Neuronal stem cell (in vitro differentiated cells): Measurements from ENCODE around the gene MCRIP2.

Experiments used
- DNase-seq: peaks from one replicate; pipeline ENCODE4 v3.0.0-alpha.2; 2013; ENCODE audit warnings: low spot score
- H2AFZ ChIP-seq: one replicate; pipeline ENCODE4 v1.6.1; 2013; ENCODE audit warnings: mild to moderate bottlenecking, low read length, inconsistent platforms
- H2AK5ac ChIP-seq: 2 replicates; pipeline ENCODE4 v1.6.1; 2013; ENCODE audit warnings: low read depth, mild to moderate bottlenecking, inconsistent platforms, low read length, moderate library complexity, mixed read lengths
- H2BK120ac ChIP-seq: 2 replicates; pipeline ENCODE4 v1.6.1; 2013; ENCODE audit warnings: low read depth, mild to moderate bottlenecking, inconsistent platforms, low read length, moderate library complexity, mixed read lengths
- H2BK12ac ChIP-seq: one replicate; pipeline ENCODE4 v1.6.1; 2013; ENCODE audit warnings: low read length, inconsistent platforms
- H2BK15ac ChIP-seq: 2 replicates; pipeline ENCODE4 v1.6.1; 2013; ENCODE audit warnings: mild to moderate bottlenecking, low read length, inconsistent platforms, mixed read lengths
- H2BK5ac ChIP-seq: one replicate; pipeline ENCODE4 v1.6.1; 2013; ENCODE audit warnings: inconsistent platforms, mild to moderate bottlenecking, low read length, moderate library complexity
- H3K14ac ChIP-seq: one replicate; pipeline ENCODE4 v1.6.1; 2013; ENCODE audit warnings: low read length, inconsistent platforms
- H3K18ac ChIP-seq: 2 replicates; pipeline ENCODE4 v1.6.1; 2013; ENCODE audit warnings: low read length, inconsistent platforms
- H3K23ac ChIP-seq: 2 replicates; pipeline ENCODE4 v1.6.1; 2013; ENCODE audit warnings: low read depth, mild to moderate bottlenecking, mixed read lengths, low read length, inconsistent platforms; ENCODE audit not compliant: poor library complexity
- H3K27ac ChIP-seq: replicated peaks from 3 replicates; pipeline ENCODE4 v1.5.1; 2013; ENCODE audit warnings: low read length, inconsistent platforms
- H3K27me3 ChIP-seq, 3 experiments: 2 replicates each; pipeline ENCODE4 v1.6.1; 2013; ENCODE audit warnings: low read length in 3 of 3, mild to moderate bottlenecking in 2 of 3, inconsistent platforms in 1 of 3, low read depth in 1 of 3, mixed read lengths in 1 of 3, moderate library complexity in 1 of 3; ENCODE audit not compliant: control insufficient read depth in 3 of 3, insufficient read depth in 3 of 3
- H3K36me3 ChIP-seq, 2 donors: replicated peaks in 1 of 2; 2 replicates each; pipeline ENCODE4 v1.6.1; 2013; ENCODE audit warnings: low read length in 2 of 2; ENCODE audit not compliant: control insufficient read depth in 2 of 2, insufficient read depth in 2 of 2
- H3K4ac ChIP-seq: 2 replicates; pipeline ENCODE4 v1.6.1; 2013; ENCODE audit warnings: inconsistent platforms, mild to moderate bottlenecking, low read length, moderate library complexity
- H3K4me1 ChIP-seq, 2 donors: 1 replicate in 1 of 2; 2 replicates in 1 of 2; pipeline ENCODE4 v1.6.1; 2013; ENCODE audit warnings: low read length in 2 of 2, low read depth in 1 of 2; ENCODE audit not compliant: control insufficient read depth in 2 of 2, insufficient read depth in 1 of 2
- H3K4me2 ChIP-seq: one replicate; pipeline ENCODE4 v1.6.1; 2013; ENCODE audit warnings: mild to moderate bottlenecking, low read length, inconsistent platforms; ENCODE audit not compliant: insufficient read depth, poor library complexity, severe bottlenecking
- H3K4me3 ChIP-seq, 2 donors: 2 replicates each; pipeline ENCODE4 v1.5.1; 2013; ENCODE audit warnings: low read length in 2 of 2, mild to moderate bottlenecking in 2 of 2, inconsistent platforms in 1 of 2, moderate library complexity in 1 of 2
- H3K79me1 ChIP-seq: one replicate; pipeline ENCODE4 v1.6.1; 2013; ENCODE audit warnings: low read depth, mild to moderate bottlenecking, inconsistent platforms, low read length, moderate library complexity
- H3K9ac ChIP-seq: one replicate; pipeline ENCODE4 v1.6.1; 2013; ENCODE audit warnings: mild to moderate bottlenecking, low read depth, low read length, inconsistent platforms; ENCODE audit not compliant: poor library complexity
- H3K9me3 ChIP-seq, 2 donors: replicated peaks in 1 of 2; 2 replicates each; pipeline versions ENCODE3 to v1.6.1; 2013; ENCODE audit warnings: low read length in 2 of 2, mild to moderate bottlenecking in 2 of 2, inconsistent platforms in 1 of 2, low read depth in 1 of 2, mixed read lengths in 1 of 2, moderate library complexity in 1 of 2; ENCODE audit not compliant: control insufficient read depth in 2 of 2, insufficient read depth in 1 of 2
- H4K8ac ChIP-seq: one replicate; pipeline ENCODE4 v1.6.1; 2013; ENCODE audit warnings: low read depth, mild to moderate bottlenecking, inconsistent platforms, low read length, moderate library complexity
- H4K91ac ChIP-seq: one replicate; pipeline ENCODE4 v1.6.1; 2013; ENCODE audit warnings: low read length, low read depth, mild to moderate bottlenecking, inconsistent platforms; ENCODE audit not compliant: poor library complexity
- WGBS, 2 donors: extraction: QIAGEN DNeasy Blood & Tissue Kit; methylation state at CpG; one replicate each; pipeline ENCODE4 v1.1.7; 2013; ENCODE audit warnings: missing lambda C conversion rate in 2 of 2, mixed read lengths in 1 of 2; ENCODE audit not compliant: insufficient read length in 2 of 2, insufficient replicate concordance in 1 of 2; ENCODE audit errors: extremely low coverage in 2 of 2; 5-methylcytosine and 5-hydroxymethylcytosine counted together

Gene MCRIP2

GRCh38 chr16:684961-685696 is 43.5 kb downstream of the MCRIP2 start:
- Histone ChIP-seq H2AK5ac (peak overlapping the region; percentile 100), H3K79me1 (peaks cover 44% of the 10 kb centered on the region), H3K9ac (peak overlapping the region; percentile 86), H3K4ac (peak overlapping the region; percentile 93), H2BK120ac (no peak overlapping the region), H2AFZ (no peak overlapping the region), H3K4me2 (no peak overlapping the region), H3K27ac (no peak overlapping the region), H3K14ac (no peak overlapping the region), H3K23ac (peak overlapping the region; percentile 60), H3K18ac (no peak overlapping the region), H2BK12ac (peak overlapping the region; percentile 22), H2BK15ac (peak overlapping the region; percentile 67), H3K4me3 (no peak overlapping the region), H3K36me3 (peaks cover 43 to 66% of the 10 kb centered on the region in 2 donors), H2BK5ac (no peak overlapping the region), H4K91ac (no peak overlapping the region), H4K8ac (peak overlapping the region; percentile 92), H3K27me3 (no peaks in the 10 kb centered on the region), H3K4me1 (peaks cover 11 to 24% of the 10 kb centered on the region in 2 donors), H3K9me3 (peaks cover 0 to 2% of the 10 kb centered on the region in 2 donors)
- DNase-seq: no peak
- no CpG with 5 or more reads among the region's 61 CpGs for WGBS, 2 donors

GRCh38 chr16:685967-686366 is 44.3 kb downstream of the MCRIP2 start:
- Histone ChIP-seq H3K79me1 (peaks cover 41% of the 10 kb centered on the region), H3K27me3 (peaks cover 0 to 2% (median 0%) of the 10 kb centered on the region in 3 experiments), H2BK120ac (no peak overlapping the region), H2BK12ac (no peak overlapping the region), H3K4me1 (peaks cover 11 to 22% of the 10 kb centered on the region in 2 donors), H2BK15ac (no peak overlapping the region), H4K8ac (peak overlapping the region; percentile 65), H3K18ac (no peak overlapping the region), H3K4me2 (no peak overlapping the region), H3K4me3 (no peak overlapping the region), H3K14ac (no peak overlapping the region), H3K9ac (no peak overlapping the region), H2AFZ (no peak overlapping the region), H2AK5ac (peak overlapping the region; percentile 100), H3K36me3 (peaks cover 43 to 66% of the 10 kb centered on the region in 2 donors), H3K4ac (no peak overlapping the region), H4K91ac (no peak overlapping the region), H3K23ac (no peak overlapping the region), H3K9me3 (peaks cover 0 to 3% of the 10 kb centered on the region in 2 donors), H3K27ac (no peak overlapping the region), H2BK5ac (no peak overlapping the region)
- WGBS, 2 donors: no CpG with 5 or more reads among the region's 10 CpGs
- DNase-seq: no peak

GRCh38 chr16:686459-687260 is 45.0 kb downstream of the MCRIP2 start:
- WGBS, 2 donors: no CpG with 5 or more reads among the region's 51 CpGs
- H3K36me3 ChIP-seq: peaks cover 38 to 59% of the 10 kb centered on the region in 2 donors

GRCh38 chr16:687499-687898 is 45.9 kb downstream of the MCRIP2 start:
- Histone ChIP-seq H2BK120ac (no peak overlapping the region), H3K27me3 (peaks cover 0 to 9% (median 2%) of the 10 kb centered on the region in 3 experiments), H3K4me3 (no peak overlapping the region), H2BK12ac (no peak overlapping the region), H3K4ac (no peak overlapping the region), H3K23ac (peak overlapping the region; percentile 20), H3K27ac (no peak overlapping the region), H2BK15ac (no peak overlapping the region), H3K14ac (no peak overlapping the region), H2AK5ac (no peak overlapping the region), H3K4me1 (peaks cover 4 to 13% of the 10 kb centered on the region in 2 donors), H3K4me2 (no peak overlapping the region), H3K18ac (no peak overlapping the region), H3K9me3 (peaks cover 0 to 2% of the 10 kb centered on the region in 2 donors), H3K9ac (no peak overlapping the region), H2BK5ac (peak overlapping the region; percentile 53), H2AFZ (no peak overlapping the region), H3K36me3 (peaks cover 29 to 51% of the 10 kb centered on the region in 2 donors), H4K8ac (no peak overlapping the region), H3K79me1 (peaks cover 30% of the 10 kb centered on the region), H4K91ac (no peak overlapping the region)
- no peak for DNase-seq
- WGBS, 2 donors: no CpG with 5 or more reads among the region's 19 CpGs

More at GRCh38 chr16:686459-687260, 45.0 kb downstream of the MCRIP2 start:
- H3K27me3 ChIP-seq: peaks cover 0 to 3% (median 0%) of the 10 kb centered on the region in 3 experiments
- peak overlapping the region; percentile 8 for H3K14ac ChIP-seq
- peak overlapping the region; percentile 53 for H2BK5ac ChIP-seq
- H3K4ac ChIP-seq: no peak overlapping the region
- no peak overlapping the region for H2BK12ac ChIP-seq
- H4K8ac ChIP-seq: no peak overlapping the region
- peaks cover 0 to 3% of the 10 kb centered on the region in 2 donors for H3K9me3 ChIP-seq
- H3K79me1 ChIP-seq: peaks cover 37% of the 10 kb centered on the region
- no peak overlapping the region for H3K9ac ChIP-seq
- no peak for DNase-seq
- H3K27ac ChIP-seq: no peak overlapping the region
- no peak overlapping the region for H2BK15ac ChIP-seq
- H3K23ac ChIP-seq: peak overlapping the region; percentile 20
- no peak overlapping the region for H2AFZ ChIP-seq
- no peak overlapping the region for H2BK120ac ChIP-seq
- no peak overlapping the region for H2AK5ac ChIP-seq
- H3K4me1 ChIP-seq: peaks cover 7 to 15% of the 10 kb centered on the region in 2 donors
- H3K4me2 ChIP-seq: no peak overlapping the region
- no peak overlapping the region for H3K4me3 ChIP-seq
- H3K18ac ChIP-seq: no peak overlapping the region
- H4K91ac ChIP-seq: no peak overlapping the region
